GM21576 (cell line): Measurements from ENCODE around the gene TTLL5.

Source experiments
- ATAC-seq: cut with Tn5 transposase; IDR thresholded peaks from one replicate; pipeline ENCODE4 v1.9.1; 2021; ENCODE audit warnings: mild to moderate bottlenecking, moderate library complexity; ENCODE audit not compliant: unreplicated experiment

Gene TTLL5

DNA sequence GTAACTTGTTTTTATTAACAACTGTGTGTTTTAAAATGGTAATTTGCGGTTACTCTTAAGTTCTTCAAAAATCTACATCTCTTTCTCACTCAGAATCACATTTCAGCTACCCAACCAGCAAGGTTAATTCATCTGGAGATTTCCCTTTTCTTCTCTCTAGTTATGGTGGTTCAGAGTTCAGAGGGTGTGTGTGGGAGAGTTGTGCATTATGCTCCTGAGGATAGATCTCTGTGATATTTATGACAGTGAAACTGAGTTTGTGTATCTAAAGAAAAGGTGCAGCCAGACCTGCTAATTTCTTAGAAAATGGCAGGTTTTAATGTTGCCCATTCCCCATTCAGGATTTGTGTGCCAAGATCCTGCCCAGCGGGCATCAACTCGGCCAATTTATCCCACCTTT, 73.8 kb downstream of the TTLL5 start:
- no peak for ATAC-seq

DNA sequence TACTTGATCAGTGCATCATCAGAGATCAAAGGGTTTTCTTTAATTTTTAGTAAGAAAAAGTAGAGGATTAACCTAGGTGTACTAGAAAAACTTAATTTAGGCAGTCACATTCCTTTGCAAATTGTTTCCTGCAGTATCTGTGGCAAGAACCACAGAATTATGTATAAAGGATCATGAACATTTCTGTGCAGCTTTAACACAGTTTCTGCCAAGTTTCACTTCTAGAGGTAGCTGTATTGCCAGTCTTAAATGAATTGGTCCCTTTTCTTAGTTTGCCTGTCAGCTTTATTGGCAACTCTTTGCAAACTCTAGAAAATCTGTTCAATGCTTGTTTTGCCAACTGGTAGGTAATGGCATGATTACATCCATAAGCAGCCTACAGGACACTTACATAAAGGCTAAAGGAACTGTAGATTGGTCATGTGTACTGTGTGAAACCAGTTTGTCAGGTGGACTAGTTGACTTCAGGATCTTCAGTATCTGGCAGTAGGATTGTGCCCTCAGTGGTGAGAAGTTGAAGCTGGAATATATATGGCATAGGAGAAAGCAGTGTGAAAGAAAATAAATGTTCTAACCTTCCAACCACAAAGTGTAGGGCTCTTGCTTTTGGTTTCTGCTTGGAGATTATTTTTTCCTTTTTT, 75.9 kb downstream of the TTLL5 start:
- ATAC-seq: no peak

DNA sequence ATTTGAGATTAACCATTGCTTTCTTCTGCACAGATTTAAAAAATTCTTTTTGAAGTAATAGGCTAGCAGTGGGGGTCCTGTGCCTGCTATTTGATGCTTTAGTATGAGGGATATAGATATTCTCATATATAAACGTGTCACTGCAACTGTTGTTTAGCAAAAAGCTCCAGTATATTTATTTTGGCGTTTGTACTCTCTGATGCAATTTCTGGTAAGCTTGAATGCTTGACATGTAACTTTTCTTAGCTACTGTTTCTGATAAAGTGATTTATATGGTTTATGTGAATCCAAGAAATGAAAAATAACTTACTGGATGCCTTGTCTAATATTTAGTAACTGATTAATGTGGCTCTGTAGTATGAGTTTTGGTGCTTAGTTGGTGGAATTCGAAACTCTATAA, 77.1 kb downstream of the TTLL5 start:
- no peak for ATAC-seq

DNA sequence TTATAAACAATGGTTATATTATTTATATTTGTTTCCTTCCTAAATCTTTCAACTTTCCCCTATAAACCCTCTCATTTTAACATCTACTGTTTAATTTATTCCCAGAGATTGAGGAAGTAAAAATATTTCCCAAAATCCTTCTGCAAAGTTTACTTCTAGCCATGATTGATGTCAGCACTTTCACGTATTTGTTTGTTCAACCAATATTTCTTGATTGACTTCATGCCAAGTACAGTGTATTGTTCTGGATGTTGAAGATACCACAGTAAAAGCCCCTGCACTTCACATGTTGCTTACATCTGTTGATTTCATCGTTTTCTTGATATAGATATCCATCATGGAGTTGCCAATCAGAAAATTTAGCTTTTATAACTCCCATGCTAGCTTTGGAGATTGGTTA, 81.8 kb downstream of the TTLL5 start:
- ATAC-seq: no peak

DNA sequence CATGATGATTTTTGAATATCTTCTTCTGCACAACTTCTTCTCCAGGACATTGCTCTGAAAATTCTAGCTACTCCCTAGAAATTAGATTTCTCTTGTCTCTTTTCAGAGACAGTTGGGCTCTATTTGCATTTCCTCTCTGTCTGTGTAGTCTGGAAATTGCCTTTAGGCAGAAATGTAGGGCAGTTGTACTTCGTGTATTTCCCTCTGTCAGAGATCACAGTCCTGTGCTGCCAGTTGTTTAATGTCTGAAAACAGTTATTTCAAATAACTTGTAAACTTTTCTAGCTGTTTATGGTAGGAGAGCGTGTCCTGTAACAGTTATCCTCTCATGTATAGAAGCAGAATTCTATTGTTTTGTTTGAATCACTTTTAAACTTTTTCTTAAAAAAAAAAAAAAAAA, 86.9 kb downstream of the TTLL5 start:
- ATAC-seq: no peak

DNA sequence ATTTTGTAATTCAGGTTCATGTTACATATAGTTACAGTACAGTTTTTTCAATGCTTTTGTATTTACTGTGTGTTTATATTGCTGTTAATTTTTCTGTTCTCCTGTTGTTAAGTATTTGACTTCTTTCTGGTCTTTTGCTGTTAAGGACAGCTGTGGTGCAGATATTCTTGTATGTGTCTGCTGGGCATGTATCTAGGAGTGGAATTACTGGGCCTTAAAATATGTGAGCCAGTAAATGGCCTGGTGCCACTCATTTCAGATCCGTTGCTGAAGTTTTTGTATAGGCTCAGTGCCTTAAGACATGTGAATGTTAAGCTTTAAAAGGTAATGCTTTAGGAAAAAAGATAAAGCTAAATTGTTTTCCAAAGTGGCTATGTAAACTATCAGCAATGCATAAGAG, 87.3 kb downstream of the TTLL5 start:
- no peak for ATAC-seq

DNA sequence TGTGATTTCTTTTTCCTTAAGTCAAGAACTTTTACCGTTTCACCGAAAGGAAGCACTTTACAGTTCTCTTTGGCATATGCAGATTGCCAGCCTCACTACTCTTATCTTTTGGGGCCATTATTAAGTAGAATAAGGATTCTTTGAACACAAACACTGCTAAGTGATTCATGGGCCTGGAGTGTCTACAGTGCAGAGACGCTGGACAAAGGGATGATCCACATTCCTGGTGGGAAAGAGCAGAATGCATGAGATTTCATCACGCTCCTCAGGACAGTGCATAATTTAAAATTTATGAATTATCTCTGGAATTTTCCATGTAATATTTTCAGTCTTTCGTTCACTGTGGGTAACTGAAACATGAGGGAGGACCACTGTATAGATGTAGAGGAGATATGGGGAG, 90.2 kb downstream of the TTLL5 start:
- ATAC-seq: no peak

DNA sequence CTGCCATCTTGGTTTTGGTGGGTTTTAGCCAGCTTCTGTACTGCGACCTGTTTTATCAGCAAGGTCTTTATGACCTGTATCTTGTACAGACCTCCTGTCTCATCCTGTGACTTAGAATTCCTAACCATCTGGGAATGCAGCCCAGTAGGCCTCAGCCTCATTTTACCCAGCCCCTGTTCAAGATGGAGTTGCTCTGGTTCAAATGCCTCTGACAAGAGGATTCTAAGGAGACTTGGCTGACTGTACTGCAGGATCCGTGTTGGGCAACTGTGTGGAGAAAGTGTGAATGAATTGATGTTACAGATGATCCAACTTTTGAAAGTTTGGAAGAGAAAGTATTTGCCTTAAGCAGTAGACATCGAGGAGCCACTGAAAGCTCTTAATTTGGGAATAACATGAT, 91.0 kb downstream of the TTLL5 start:
- no peak for ATAC-seq

DNA sequence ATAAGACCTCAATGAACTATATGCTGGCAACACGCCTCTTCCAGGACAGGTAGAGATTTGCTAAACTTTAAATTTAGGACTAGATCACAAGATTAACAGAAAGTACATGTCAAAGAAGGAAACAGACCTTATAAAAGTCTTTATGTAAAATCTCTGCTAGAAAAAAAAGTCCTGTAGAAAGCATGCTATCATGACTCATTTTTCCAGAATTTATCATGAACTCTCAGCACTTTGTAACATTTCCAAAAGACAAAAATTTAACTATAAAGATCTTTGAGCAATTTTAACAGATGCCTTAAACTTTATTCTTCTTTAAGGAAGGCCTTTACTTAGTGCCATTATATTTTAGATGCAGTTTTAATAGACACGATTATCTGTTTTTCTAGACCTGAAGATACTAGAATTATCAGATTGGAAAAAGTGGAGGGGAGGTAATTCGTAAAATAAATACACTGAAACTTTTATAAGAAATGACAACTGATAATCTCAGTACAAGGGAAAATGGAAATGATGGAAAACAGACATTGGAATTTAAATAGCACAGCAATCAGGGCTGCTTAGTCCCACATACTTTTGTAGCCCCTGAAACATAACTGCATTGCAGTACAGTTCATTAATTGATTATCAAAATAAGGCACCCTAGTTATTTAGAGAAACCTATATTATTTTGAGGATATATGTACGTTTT, 92.0 kb downstream of the TTLL5 start:
- ATAC-seq: no peak

DNA sequence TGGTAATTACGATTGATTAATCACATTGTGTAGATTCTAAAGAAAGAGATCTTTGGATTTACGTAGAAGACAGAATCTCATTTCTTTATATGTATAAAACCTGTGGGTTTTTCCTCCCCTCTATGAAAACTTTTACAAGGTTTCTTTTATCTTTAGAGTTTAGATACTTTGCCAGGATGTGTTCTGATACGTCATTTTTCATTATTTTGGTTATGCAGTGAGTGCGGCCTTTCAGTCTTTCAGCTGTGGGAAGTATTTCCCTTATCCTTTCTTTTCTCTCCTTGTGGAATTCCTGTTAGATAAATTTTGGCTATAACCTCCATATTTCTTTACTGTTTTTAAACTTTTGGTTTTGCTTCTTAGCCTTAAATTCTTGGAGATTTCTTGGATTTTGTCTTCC, 92.7 kb downstream of the TTLL5 start:
- no peak for ATAC-seq

DNA sequence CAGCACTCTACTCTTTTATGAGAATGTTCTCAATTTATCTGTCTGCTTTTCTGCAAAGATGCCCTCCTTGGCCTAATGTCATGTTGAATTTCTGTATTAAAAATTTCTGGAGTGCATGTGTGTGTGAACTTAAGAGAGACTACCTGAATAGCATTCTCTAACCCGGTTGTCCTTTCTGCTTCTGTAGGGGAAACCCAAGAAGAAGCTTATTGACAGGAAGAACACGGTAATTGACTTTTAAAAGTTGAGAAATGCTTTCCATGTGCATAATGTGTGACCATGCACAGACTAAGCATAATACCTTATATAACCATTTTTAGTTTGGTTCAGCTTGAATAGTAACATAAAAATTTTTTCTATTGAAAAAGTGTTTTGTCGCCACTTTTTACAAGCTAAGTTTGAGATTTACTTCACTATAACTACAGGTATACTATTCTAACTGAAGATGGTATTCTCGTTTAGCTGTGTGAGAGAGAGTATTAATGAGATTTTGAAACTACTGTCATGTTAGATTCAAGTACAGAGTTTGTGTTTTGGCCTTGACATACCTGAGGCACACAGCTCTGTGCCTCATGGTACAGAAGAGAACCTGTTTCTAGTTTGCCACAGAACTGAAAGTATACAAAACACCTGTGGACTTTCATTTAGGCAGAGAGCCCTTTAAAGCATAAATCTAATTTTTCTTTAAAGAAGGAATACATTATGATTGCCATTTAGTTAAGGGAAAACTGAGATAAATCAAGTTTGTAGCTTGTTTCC, 96.8 kb downstream of the TTLL5 start:
- ATAC-seq: no peak

DNA sequence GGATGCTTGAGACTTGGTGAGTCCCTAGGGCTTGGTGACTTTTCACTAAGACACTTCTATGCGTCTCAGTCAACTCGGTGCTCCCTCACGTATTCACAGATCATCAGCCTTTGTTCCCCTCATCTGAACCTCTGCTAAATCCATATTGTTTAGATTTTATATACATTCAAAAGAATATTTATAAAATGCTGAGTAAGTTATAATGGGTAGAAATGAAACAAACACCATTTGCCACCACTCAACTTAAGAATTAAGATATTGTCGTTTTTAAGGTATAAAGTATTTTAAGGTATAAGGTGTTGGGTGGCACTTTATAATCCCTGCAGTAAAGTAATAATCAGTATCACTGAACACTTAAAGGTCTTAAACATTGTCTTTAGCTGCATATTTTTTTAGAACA, 103.0 kb downstream of the TTLL5 start:
- ATAC-seq: no peak

DNA sequence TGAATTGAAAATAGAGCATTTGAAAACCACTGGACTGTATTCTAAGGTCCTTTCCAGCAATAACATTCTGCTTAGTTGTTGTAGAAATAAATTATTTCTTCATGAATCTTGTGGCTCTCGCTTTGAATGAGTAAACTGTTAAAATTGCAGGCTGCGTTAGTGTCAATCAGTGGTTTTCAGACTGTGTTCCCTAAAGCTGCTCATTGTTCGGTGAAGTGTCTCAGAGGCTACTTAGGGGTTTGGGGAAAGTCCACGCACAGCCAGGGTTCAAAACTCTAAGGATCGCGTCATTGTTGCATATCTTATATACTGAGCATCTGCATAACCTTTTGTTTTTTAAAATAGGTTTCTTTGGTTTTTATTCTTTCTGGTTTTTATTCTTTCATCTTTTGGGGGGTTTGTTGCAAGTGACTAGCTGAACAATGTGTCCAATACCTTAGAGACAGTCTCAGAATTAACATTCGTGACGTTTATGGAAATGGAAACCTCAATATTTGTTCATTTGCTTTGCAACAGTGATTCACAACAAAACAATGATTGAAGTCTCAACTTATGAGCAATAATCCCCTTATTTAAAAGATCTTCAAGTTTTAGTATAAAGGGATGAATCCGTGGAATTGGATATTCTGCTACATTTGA, 108.1 kb downstream of the TTLL5 start:
- no peak for ATAC-seq

DNA sequence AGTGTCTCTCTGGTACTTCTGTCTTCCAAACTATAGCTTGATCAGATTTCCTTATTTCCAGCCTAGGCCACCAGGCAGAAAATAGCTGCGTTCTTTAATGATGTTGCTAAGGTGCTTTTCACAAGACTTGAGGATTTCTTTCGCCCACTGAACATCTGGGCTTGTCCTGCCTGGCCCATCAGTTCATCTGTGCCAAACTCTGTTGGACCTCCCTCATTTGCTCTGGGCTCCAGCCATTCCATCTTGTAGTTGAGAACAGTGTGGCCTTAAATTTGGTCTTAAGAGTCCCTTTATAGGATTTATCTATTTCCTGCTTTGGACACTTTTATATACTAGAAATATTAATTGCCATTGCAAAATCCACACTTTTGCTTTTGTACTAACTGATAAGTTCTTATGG, 109.6 kb downstream of the TTLL5 start:
- ATAC-seq: no peak

DNA sequence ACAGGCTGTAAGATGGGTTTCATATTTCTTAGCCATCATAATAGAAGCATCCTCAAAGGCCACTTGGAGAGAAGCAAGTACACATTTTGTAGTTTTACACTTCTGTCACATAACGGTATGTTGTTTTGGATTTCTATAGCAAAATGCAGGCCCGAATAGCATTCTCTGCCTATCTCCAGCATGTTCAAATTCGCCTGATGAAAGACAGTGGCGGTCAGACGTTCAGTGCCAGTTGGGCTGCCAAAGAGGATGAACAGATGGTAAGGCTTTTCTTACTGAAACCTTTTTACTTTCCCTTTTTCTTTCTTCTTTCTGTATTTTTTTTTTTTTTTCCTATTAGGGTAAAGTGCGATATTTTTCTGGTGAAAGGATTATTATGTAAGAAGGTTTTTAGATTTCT, 110.5 kb downstream of the TTLL5 start:
- ATAC-seq: no peak

DNA sequence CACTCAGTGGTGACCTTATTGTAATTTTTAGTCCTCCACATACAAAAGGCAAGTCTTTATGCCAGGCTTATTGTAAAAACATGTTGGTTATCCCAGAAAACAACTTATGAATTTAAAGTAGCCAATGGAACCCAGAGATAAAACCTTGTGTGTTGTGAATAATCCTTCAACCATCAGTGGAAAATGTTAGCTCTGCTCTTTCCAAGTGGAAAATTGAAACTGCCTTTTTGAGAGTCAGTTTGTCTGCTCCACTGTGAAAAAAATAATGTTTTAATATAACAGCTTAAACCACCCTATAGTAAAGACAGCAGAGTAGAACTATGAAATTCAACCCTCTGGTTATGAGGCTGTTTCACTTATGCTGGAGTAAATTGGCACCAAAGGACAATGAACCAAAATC, 112.0 kb downstream of the TTLL5 start:
- ATAC-seq: no peak

DNA sequence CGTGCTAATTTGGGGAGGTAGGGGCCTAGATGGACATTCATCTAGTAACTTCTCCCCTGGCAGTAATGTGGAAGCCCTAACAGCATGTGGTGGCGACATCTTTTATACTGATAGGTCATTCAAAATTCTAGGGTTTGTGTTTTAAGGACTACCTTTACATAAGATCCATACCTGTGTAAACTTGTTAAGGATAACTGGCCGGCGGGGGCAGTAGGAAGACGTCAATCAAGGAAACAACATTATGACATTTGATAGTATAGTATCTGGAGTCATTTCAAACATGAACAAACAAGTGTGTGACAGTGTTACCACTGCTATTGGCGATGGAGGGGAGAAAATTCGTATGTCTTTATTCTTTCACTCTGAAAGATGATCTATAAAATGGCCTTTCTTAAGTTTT, 120.0 kb downstream of the TTLL5 start:
- no peak for ATAC-seq

DNA sequence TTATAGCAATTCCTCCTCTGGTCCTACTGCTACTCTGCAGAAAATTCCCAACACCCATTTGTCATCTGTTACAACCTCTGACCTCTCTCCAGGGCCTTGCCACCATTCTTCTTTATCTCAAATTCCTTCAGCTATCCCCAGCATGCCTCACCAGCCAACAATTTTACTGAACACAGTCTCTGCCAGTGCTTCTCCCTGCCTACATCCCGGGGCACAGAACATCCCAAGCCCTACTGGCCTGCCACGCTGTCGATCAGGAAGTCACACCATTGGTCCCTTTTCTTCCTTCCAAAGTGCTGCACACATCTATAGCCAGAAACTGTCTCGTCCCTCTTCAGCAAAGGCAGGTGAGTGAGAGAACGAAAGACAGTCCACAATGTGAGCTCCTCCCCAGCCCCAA, 122.1 kb downstream of the TTLL5 start:
- no peak for ATAC-seq

DNA sequence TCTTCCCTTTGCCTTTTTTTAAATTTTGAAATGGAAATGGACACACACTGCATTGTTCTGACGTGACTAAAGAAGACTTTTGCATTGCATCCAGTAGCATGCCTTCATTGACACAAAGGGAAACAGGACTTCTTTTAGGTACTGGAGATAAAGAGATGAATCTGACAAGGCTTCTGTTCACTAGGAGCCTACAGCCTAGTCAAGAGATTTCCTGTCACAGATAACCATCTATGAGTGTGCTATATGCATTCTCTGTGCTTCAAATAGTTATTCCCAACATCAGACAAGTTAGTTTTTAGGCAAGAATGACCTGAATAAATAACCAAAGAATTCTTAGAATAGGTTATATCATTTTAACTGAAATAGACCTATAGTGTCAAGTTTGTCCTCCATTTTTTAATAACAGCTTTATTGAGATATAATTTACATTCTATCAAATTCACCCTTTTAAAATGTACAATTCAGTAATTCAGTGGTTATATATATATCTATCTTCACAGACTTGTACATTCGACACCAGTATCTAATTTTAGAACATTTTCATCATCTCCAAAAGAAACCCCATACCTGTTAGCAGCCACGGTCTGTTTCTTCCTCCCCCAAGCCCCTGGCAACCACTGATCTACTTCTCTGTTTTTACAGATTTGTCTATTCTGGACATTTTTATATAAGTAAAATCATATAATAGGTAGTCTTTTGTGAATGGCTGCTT, 122.7 kb downstream of the TTLL5 start:
- no peak for ATAC-seq

DNA sequence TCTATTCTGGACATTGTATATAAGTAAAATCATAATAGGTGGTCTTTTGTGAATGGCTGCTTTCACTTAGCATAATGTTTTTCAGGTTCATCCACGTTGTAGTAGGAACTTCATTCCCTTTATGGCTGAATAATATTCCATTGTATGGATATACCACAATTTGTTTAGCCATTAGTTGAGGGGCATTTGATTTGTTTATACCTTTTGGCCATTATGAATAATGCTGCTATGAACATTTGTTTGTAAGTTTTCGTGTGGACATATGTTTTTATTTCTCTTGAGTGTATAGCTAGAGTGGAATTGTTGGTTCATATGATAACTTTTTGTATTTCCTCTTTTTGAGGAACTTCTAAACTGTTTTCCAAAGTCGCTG, 123.3 kb downstream of the TTLL5 start:
- ATAC-seq: no peak

DNA sequence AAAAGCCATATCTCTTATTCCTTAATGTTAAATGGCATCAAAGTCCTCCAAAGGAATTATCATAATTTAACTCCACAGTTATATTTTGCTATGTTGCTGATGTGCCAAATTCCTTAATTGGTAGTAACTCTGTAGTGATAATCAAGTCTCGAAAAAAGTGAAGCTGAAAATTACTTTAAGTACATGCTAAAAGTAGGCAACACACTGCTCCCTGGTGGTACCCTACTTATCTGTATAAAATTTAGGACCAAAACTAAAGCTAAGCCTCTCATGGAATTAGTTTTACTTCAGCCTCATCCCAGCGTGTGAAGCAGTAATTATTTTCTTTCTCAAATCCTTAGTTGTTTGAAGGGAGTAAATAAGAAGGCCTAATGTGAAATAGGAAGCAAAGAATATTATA, 132.8 kb downstream of the TTLL5 start:
- no peak for ATAC-seq
